ENCODE data around the gene SHANK2.
A peak's percentile ranks its signal among the peaks of the same experiment; 100 is the strongest.

SHANK2 gene

GRCh38 chr11:71253794-71254193, 1.4 kb upstream of the SHANK2 start:
- H3K9me3 Mint-ChIP-seq: peaks cover 5% of the 10 kb centered on the region
- peak overlapping the region; percentile 91 to 96 (median 96) for H3K27ac Mint-ChIP-seq

GRCh38 chr11:71252770-71253730, 673 bp upstream of the SHANK2 start:
- H3K4me3 Mint-ChIP-seq: peak overlapping the region; percentile 75 to 87 (median 84)
- TF ChIP-seq CTCF (IDR thresholded peaks at IDR 0.05; ENCODE audit: unreplicated experiment in 3 of 3): no peak
- peak overlapping the region; percentile 91 to 96 (median 96) for H3K27ac Mint-ChIP-seq
- peaks cover 17% of the 10 kb centered on the region for H3K4me1 Mint-ChIP-seq
- peaks cover 3% of the 10 kb centered on the region for H3K36me3 Mint-ChIP-seq (ENCODE audit: low read depth)
- H3K9me3 Mint-ChIP-seq: no peaks in the 10 kb centered on the region
- H3K27me3 Mint-ChIP-seq (ENCODE audit: low read depth): peaks cover 87% of the 10 kb centered on the region

More at GRCh38 chr11:71253794-71254193, 1.4 kb upstream of the SHANK2 start:
- Mint-ChIP-seq H3K4me3 (peak overlapping the region; percentile 75 to 87 (median 84)), H3K27me3 (ENCODE audit: low read depth) (peaks cover 80% of the 10 kb centered on the region), H3K4me1 (peaks cover 17% of the 10 kb centered on the region), H3K36me3 (ENCODE audit: low read depth) (peaks cover under 1% of the 10 kb centered on the region)
- no peak for TF ChIP-seq CTCF (IDR thresholded peaks at IDR 0.05; ENCODE audit: unreplicated experiment in 3 of 3)

- TF ChIP-seq CTCF (IDR thresholded peaks at IDR 0.05; ENCODE audit: unreplicated experiment in 3 of 3): peak; percentile 44 to 66 (median 50)
- Mint-ChIP-seq H3K9me3 (no peaks in the 10 kb centered on the region), H3K27ac (peak overlapping the region in 1 of 3 experiments; percentile 85), H3K4me3 (peak overlapping the region; percentile 74 to 79 (median 78)), H3K27me3 (ENCODE audit: low read depth) (peaks cover 90% of the 10 kb centered on the region), H3K4me1 (peaks cover 26% of the 10 kb centered on the region), H3K36me3 (ENCODE audit: low read depth) (peaks cover 3% of the 10 kb centered on the region)
Observed at GRCh38 chr11:71251761-71252268, 562 bp downstream of the SHANK2 start.

- H3K27ac Mint-ChIP-seq: peak overlapping the region in 1 of 3 experiments; percentile 86
- no peaks in the 10 kb centered on the region for H3K9me3 Mint-ChIP-seq
- H3K4me1 Mint-ChIP-seq: peaks cover 26% of the 10 kb centered on the region
- TF ChIP-seq CTCF (IDR thresholded peaks at IDR 0.05; ENCODE audit: unreplicated experiment in 3 of 3): no peak
- H3K36me3 Mint-ChIP-seq (ENCODE audit: low read depth): peaks cover 3% of the 10 kb centered on the region
- H3K4me3 Mint-ChIP-seq: peak overlapping the region; percentile 83 to 86 (median 84)
- H3K27me3 Mint-ChIP-seq (ENCODE audit: low read depth): peaks cover 84% of the 10 kb centered on the region
Observed at GRCh38 chr11:71251151-71251721, 1.1 kb downstream of the SHANK2 start.

- TF ChIP-seq CTCF (IDR thresholded peaks at IDR 0.05; ENCODE audit: unreplicated experiment in 3 of 3): no peak
- Mint-ChIP-seq H3K27me3 (ENCODE audit: low read depth) (peaks cover 81% of the 10 kb centered on the region), H3K4me3 (peak overlapping the region; percentile 83 to 86 (median 84)), H3K27ac (peak overlapping the region in 2 of 3 experiments; percentile 47 to 86), H3K9me3 (no peaks in the 10 kb centered on the region), H3K36me3 (ENCODE audit: low read depth) (peaks cover 3% of the 10 kb centered on the region), H3K4me1 (peaks cover 26% of the 10 kb centered on the region)
Observed at GRCh38 chr11:71250523-71251150, 1.7 kb downstream of the SHANK2 start.

All from nephron (organoid).